ENCODE measurements around the gene TNXB.
"Not testable (repeated sequence)": the region's sequence is repeated elsewhere in the genome, so short reads cannot be mapped to it uniquely, and the experiment has no call there.

Gene TNXB

DNA sequence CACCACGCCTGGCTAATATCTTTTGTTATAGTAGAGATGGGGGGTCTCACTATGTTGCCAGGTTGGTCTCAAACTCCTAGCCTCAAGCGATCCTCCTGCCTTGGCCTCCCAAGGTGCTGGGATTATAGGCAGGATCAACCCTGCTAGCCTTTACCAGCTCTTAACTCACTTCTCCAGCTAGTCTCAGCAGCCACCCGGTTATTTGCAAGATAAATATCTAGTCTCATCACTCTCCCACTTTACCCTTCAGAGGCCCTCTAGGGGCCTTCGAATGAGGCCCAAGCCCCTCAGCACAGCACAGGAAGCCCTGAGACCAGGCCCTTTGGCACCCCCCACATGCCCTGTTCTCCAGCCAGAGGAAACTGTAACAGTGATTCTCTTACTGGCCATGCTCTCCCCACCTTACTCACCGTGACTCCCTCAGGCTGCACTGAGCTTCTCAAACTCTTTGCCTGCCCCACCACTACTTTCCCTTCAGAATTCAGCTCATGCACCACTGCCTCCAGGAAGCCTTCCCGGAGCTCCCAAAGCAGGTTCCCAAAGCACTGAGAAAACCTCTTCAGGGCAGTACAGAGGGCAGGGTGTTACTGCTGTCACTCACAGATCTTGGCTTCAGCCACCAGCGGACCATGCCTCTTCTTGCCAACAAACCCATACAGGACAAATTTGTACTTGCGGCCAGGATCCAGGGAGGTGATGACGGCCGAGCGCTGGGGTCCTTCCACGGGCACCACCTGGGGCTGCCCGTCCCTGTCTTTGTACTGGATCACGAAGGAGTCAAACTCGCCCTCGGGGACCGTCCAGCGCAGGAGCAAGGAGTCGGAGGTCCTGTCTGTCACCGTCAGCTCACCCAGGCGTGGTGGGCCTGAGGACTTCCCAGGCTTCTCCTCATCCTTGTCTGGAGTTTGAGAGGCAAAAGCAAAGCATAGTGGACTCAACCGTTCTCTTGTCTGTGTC lies 25.0 kb downstream of the TNXB start:
- DNase-seq, result no peak

DNA sequence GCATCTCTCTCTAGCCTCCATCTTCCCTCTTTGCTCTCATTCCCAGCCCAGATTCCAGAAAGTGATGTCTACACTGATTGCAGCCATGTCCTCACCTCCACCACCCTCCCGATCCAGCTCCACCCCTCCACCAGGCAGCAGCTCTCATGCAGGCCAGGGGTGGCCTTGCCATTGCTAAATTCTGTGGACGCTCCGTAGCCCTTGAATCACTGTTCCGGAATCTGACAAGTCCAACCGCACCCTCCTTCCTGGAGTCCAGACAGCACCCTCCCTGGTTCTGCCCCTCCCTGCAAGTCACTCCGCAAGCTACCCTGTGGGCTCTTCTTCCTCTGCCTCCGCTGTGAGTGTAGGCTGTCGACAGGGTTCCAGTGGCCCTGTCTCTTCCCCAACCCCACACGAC lies 26.2 kb downstream of the TNXB start:
- DNase-seq, result no peak

DNA sequence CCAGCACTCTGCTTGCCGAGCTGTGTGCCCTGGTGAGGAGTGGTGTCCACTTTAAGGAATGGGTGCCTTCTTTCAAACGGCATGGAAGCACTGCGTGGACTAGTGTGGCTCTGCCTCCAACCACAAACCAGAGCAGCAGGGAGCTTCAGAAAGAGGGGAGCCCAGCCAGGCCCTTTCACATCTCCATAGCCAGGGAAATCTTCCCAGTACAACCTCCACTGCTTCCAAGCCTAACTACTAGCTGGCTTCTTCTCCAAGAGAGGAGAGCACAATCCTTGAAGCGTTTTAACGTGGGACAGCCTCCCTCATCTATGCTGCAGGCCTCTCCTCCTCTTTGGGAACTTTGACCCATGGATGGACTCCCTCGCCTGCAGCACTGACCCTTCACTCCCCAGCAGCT lies 26.7 kb downstream of the TNXB start:
- no peak for DNase-seq

DNA sequence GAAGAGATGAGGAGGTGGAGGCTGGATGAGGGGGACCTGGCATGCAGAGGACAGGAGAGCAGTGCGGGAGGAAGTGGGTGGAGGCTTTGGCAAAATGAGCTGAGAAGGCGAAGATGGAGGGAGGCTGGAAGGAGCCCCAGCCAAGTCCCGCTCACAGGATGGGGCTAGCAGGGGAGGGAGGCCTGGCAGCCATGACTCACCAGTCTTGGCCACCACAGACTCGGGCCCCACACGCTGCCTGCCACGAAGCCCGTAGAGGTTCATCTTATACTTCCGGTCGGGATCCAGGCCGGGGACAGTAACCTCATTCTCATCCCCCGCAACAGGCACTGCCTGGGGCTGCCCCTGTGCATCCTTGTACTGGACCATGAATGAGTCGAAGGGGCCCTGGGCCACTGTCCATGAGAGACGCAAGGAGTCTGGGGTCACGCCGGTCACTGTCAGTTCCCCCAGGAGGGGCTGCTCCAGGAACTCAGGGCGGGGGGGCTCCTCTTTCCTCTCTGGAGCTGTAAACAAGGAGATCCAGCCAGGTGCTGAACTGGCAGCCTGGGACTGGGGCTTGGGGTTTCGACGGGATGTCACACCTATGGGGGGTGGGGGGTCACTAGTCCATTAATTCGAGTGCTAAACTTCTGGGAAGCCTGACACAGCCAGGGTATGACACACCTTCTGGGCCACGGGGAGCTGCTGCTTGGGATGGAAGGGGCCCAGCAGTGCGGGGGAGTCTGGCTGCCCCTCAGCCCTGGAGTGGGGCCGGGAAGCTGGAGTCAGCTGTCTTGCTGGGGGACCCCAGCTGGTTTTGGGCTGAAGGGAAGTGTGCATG lies 27.8 kb downstream of the TNXB start:
- DNase-seq, result no peak

DNA sequence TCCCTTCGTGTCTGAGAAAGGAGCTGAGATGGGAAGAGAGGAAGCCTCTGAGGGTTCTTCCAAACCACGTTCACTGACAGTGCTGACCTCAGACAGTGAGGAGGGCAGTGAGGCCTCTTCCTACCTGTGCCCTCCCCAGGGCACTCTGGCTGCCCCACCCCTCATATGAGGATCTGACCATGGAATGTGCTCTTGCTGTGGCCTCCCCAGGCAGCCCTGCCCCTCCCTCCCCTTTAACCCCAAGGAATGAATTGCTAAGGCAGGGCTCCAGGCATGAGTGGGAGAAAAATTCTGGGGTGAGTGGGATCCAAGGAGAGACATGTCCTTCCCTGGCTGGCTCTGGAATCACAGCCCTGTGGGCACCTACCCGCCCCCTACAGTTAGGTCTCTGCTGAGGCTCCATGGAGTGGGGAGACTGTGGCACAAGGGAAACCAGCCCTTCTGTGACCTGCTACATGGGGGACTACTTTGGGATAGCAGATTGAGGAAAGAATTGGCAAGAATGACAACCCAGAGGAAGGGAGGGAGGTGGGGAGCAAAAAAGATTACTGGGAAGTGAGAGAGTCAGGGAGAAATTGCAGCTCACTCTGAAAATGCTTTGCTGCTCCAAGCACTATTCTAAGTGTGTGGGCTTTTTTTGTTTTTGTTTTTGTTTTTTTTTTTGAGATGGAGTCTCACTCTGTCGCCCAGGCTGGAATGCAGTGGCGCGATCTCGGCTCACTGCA lies 29.4 kb downstream of the TNXB start:
- no peak for DNase-seq

DNA sequence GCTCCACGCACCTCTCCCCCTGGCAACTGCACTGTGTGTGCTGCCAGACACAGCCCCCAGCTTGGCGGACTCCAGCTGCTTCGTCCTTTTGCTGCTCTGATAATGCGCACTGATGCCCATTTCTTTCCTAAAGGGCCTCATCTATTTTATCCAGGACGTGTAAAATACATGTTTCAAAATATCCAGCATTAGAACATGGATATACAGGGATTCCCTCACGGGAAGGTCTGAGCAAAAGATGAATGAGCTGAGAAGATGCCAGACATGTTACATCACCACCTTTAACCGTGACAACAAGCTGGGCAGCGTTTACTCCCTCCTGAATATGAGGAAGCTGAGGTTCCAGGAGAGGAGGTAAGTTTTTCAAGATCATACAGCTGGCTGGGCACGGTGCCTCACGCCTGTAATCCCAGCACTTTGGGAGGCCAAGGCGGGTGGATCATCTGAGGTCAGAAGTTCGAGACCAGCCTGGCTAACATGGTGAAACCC lies 32.8 kb downstream of the TNXB start:
- no peak for DNase-seq

DNA sequence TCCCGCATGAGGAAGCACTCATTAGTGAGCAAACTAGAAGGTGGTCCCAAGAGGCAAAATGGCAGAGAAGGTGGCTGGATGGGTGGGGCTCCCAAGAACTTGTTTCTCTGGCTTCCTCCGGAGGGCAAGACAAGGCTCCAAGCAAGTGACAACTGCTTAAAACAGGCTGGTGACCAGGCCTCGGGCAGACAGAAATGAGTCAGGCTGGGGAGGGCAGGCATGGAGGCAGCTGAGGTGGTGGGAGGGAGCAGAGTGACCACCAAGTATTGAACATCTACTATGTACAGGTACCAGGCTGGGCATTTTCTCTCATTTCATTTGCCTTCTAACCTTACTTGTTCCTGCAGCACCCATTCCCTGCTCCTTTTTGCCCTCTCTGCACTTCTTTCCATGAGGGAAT lies 33.4 kb downstream of the TNXB start:
- DNase-seq, result no peak

DNA sequence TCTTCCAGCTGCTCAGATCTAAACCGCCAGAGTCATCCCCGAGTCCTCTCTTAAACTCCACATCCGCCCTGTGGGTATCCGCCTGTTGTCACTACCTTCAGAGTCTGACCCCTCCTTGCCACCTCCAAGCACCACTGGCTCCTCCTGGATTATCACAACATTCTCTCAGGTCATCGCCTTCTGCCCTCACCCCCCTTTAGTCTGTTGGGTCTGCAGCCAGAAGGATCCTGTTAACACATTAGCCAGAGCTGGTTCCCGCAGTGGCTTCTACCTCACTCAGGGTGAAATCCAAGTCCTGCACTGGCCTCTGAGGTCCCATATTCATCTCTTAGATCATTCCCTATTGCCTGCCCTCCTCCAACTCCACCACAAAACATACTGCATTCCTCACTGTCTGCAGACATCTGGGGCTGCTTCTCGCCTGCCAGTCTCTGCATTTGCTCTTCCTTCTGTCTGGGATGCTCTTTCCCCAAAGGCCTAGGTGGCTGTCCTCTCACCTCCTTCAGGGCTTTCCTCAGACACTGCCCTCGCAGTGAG lies 34.1 kb downstream of the TNXB start:
- DNase-seq, result no peak

DNA sequence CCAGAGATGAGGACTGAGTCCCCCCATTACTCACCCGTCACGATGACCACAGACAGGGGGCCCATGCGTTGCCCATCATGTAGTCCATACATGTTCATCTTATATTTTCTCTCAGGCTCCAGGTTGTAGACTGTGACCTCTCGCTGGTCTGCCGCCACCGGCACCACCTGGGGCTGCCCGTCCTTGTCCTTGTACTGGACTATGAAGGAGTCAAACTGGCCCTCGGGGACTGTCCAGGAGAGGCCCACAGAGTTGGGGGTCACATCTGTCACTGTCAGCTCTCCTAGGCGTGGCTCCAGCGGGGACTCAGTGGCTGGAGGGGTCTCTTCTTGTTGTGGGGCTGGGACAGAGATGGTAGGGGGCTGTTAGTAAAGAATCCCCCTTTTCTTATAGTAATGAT lies 35.5 kb downstream of the TNXB start:
- DNase-seq, result no peak

DNA sequence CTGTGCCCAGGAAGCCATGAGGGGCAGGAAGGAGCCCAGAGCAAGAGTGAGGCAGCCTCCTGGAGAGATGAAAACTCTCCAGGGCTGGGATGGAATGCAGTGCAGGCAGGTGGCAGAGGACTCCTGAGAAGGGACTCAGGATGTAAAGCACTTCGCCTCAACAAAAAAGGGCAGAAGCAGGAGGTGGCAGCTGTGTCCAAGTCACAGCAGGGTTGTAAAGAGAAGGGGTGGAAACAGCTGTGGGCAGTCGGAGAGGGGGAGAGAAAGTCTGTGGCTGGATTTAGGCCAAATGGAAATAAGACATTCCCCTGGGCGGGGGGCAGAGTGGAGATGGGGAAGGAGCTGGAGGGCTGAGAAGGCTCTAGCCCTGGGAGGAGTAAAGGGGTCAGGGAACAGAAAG lies 36.0 kb downstream of the TNXB start:
- no peak for DNase-seq

DNA sequence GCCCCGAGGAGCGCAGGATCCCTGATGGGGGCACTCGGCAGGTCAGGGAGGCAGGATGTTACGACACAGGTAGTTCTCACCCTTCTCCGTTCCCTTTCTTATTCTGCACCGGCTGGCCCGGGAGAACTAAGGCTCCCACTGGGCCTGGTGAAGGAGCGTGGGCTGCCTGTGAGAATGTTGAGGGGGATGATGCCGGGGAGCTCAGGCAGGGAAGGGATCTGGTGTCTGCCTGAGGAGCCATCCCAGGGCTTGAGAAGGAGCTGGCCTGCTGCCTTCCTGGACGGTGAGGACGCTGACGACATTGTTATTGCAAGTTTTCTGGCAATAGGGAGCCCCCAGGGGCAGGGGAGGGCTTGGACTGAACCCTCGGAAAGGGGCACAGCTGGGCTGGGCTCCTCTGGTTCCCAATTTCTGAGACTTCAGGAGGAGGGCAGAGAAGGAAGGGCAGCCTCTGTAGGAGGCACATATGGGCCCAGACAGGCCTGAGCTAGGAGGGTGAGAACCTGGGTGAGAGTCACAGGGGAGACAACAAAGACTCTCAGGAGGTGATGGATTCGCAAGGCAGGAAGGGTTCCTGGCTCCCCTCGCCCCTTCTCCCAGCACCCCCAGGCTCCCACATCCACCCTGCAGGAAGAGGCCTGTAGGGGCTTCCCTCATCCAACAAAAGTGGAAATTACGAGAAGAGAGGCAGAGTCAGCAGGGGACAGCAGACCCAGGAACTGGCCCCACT lies 38.2 kb downstream of the TNXB start:
- DNase-seq, result no peak

DNA sequence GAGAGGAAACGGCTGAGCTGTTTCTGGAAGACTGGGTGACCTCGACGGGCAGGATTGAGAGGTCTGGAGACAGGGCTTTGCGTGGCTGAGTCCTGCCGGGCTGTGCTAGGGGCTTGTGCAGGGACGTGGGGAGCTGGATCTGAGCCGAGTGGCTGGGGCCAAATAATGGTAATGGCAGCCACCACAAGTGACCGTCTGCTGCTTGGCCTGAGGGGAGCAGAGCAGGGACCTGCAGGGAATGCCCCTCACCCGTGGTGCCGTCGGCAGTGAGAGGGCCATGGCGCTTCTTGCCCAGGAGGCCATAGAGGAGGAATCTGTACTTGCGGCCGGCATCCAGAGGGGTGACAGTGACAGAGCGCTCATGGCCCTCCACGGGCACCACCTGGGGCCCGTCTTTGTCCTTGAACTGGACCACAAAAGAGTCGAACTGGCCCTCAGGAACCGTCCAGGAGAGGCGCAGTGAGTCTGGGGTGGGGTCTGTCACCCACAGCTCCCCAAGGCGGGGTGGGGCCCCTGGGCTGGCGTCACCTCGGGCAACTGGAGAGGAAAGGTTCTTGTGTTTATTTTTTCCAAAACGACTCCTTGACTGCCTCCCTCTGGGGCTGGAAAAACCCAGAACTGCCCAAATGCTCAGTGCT lies 39.1 kb downstream of the TNXB start:
- DNase-seq, result no peak

DNA sequence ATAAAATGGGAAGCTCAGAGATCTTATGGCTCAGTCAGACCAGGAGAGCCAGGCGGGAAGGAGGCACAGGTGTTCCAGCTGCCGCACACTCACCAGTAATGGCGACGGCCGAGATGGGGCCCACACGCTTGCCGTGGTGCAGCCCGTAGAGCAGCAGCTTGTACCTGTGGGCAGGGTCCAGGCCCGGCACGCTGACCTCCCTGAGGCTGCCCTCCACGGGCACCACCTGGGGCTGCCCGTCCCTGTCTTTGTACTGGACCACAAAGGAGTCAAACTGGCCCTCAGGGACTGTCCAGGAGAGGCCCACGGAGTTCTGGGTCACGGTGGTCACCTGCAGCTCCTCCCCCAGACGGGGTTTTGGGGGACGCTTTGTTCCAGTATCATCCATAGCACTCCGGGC lies 39.7 kb downstream of the TNXB start:
- DNase-seq, result no peak

DNA sequence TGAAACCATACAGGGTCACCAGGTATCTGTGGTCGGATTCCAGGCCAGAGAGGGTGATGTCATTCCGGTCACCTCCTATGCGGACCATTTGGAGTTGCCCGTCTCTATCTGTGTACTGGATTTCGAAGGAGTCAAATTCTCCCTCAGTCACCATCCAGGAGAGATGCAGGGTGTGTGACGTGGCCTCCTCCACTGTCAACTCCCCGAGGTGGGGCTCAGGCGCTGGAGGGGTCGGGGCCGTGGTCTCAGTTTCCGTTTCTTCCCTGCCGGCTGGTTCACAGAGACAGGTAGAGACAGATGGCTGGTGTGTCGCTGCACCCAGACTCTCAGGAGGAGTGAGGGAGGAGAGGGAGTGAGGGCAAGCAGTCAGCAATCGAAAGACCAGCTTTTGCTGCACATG lies 40.3 kb downstream of the TNXB start:
- DNase-seq, result no peak

DNA sequence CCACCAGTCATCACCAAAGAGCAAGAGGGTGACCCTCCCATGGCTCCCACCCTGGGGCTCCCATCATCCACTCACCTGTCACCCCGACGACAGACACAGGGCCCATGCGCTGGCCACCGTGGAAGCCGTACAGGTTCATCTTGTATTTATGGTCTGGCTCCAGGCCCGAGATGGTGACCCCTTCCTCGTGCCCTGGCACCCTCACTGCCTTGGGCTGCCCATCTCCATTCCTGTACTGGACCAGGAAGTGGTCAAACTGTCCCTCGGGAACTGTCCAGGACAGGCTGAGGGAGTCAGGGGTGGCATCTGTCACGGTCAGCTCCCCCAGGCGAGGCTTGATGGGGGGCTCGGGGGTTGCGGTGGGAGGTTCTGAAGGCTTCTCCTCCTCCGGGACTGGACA lies 40.8 kb downstream of the TNXB start:
- not testable (repeated sequence) for DNase-seq

DNA sequence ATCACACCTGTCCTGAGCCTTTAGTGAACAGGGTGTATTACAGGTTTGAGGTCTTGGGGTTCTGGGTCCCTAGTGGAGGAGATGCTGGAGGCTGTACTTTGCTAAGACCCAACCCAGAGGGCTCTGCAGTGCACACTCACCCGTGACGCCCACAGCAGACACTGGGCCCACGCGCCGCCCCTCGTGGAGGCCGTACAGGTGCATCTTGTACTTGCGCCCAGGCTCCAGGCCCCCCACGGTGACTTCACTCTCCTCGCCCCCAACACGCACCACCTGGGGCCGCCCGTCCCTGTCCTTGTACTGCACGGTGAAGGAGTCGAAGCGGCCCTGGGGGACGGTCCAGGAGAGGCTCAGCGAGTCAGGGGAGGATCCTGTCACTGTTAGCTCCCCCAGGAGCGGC lies 41.6 kb downstream of the TNXB start:
- not testable (repeated sequence) for DNase-seq

DNA sequence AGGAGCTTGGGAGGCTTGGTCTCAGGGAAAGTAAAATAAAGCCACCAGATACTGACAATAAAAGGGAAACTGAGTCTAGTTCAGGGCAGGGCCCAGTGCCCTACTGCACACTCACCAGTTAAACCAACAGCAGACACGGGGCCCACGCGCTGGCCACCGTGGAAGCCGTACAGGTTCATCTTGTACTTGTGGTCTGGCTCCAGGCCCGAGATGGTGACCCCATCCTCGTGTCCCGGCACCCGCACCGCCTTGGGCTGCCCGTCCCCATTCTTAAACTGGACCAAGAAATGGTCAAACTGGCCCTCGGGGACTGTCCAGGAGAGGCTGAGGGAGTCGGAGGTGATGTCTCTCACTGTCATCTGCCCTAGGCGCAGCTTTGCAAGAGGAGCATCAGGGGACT lies 44.4 kb downstream of the TNXB start:
- no peak for DNase-seq

DNA sequence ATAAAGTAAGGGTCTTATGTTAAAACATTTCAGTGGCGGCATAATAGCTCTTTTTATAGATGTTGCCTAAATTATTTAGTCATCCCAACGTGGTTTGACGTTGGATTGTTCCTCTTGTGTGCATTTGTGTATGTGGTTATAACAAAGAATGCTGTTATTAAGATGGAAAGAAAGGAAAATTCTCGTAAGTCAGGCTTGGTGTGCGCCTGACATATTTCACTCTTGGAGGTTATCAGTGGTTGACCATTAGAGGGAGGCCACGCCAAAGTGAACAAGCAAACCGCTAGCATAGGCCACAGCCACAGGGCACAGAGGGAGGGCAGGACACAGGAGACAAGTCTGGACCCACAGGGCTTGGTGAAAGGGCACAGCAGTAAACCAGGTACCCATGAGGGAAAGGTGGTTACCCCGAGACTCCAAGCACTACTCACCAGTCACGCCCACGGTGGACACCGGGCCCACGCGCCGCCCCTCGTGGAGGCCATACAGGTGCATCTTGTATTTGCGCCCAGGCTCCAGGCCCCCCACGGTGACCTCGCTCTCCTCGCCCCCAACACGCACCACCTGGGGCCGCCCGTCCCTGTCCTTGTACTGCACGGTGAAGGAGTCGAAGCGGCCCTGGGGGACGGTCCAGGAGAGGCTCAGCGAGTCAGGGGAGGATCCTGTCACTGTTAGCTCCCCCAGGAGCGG lies 48.0 kb downstream of the TNXB start:
- DNase-seq, result no peak

DNA sequence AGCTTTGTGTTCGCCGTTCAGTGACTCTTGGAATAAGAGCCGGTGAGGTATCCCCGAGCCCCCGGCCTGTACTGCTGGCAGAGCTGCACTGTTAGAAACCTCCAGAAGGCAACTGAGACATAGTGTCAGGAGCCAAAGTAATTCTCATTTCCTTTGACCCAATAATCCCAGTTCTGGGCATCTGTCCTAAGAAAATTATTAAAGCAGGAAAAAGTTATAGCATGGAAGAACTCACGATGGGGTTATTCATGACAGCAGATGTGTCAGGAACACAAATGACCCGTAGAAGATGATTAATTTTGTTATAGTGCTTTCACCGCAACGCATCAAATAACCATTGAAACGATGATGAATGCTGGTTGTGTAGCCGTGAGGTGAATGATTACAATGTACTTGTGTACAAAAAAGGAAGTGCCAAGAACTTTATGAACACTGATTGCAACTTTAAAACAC lies 50.6 kb downstream of the TNXB start:
- DNase-seq, result no peak

DNA sequence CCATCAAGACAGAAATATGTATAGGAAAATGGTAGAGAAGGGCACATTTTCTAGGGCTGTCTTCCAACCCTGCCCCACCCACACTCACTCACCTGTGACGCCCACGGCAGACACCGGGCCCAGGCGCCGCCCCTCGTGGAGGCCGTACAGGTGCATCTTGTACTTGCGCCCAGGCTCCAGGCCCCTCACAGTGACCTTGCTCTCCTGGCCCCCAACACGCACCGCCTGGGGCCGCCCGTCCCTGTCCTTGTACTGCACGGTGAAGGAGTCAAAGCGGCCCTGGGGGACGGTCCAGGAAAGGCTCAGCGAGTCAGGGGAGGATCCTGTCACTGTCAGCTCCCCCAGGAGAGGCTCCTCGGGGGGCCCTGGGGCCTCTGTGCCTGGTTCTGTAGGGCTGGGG lies 51.2 kb downstream of the TNXB start:
- DNase-seq, result no peak

DNA sequence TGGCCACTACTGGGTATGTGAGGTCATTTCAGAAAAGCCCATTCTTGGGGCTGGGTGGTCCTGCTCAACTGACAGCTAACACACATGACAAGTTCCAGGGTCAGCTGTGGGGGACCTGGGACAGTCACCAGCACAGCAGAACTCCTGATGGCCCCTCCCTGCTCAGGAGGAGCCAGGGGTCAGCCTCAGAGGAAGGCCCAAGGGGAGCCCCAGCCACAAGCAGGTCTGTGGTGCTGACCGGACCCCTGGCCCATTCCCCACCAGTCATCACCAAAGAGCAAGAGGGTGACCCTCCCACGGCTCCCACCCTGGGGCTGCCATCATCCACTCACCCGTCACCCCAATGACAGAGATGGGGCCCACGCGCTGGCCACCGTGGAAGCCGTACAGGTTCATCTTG lies 52.9 kb downstream of the TNXB start:
- DNase-seq, result no peak

Data from T-helper 9 cell (primary cell).